GM21367 (cell line): ENCODE measurements around the gene CARS1.

Source experiments
- ATAC-seq: cut with Tn5 transposase; IDR thresholded peaks from one replicate; pipeline ENCODE4 v1.9.1; 2021; ENCODE audit not compliant: unreplicated experiment

CARS1 gene

DNA sequence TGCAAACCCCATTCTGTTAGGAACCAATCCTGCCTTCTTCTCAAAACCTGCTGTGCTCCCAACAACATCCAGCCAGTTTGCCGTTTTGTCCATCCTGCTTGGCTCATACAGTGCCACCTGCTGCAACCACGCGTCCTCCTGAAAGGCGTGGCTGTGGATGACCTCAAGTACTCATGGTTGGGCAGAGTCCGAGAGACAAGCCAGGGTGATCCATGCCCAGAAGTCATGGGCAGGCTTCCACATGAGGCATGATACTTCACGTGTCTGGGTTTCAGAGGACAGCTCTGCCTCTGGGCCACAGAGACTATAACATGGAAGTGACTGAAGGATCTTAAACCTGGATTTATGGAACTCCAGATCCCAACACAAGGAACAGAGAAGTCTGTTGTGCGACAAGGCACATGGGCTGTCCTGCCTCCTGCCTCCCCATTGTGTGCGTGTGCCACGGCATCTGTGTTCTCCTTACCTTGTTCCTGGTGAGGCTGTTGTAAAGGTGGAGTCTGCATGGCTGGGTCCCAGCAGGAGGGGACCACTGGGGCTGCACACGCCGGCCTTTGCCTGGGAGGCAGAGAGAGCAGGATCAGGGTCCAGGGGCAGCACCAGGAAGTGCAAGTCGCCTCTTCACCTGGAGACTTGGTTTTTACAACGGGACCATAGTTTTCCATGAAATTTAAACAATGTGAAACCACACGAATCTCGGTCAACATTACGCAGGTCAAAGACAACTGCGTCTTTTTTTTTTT lies 15.4 kb downstream of the CARS1 start:
- no peak for ATAC-seq

DNA sequence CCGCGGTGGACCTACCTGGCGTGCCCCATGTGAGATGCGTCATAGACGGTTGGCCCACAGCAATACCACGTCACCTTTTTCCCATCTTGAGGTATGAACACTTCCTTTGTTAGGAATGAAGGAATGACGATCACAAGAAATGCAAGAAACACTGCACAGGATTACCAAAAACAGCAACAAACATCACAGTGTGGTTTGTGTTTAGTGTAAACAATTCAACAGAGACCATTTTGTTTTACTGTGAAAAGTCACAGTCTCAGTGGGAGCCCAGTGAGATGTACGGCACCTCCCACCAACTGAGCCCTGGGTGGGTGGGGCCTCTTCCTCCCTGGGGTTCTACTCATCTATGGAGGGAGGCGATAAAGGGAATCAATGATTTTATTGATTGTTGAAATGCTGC lies 16.3 kb downstream of the CARS1 start:
- ATAC-seq = no peak

DNA sequence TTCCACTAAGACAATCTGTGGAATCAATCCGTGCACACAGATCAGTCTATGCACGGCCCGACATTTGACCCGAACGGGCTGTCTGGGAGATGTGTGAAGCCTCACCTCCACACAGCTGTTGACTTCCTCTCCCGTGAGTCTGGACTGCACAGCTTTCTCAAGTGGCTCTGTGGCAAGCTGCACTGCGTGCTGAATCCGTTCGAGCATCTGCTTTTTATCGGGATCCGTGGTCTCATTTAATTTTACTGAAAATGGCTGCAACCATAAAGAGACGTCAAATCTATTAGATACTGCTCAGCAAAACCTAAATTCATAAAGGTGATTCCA lies 19.3 kb downstream of the CARS1 start:
- ATAC-seq = no peak

DNA sequence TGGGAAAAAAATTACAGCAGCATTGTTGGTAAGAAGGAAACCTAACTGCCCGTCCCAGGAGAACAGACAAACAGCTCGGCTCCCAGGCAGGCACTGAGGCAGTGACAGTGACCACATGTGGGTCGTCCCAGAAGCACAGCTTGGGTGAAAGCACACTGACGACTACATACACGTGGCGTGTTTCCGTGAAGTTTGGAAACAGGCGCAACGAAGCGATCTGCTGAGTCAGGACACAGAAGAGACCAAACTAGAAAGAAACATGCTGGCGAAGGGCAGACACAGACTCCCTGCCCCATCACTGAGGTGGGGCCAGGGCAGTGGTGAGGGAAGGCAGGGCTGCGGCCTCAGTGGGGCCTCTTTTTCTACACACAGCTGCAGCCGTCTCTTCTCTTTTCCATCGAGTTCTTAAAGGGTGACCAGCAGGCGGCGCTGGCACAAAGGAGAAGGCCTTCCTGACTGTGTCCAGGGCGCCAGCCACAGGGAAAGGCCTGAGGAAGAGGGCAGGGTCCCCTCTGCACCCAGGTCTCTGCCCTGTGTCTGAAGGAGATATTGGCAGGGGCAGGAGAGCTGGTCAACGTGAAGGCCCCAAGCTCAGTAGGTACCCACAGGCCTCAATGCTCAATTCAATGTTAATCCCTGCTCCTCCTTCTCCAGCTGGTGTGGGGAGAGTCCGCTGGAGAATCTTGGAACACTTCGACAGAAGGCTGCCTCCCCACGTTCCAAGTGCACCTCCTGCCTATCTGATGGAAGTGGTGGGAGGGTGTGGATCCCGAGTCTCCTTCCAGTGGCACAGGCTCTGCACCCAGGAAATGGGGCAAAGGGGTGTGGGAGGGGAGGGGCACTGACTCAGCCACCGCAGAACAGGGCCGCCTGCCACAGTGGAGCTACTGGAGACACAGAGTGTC lies 19.9 kb downstream of the CARS1 start:
- no peak for ATAC-seq

DNA sequence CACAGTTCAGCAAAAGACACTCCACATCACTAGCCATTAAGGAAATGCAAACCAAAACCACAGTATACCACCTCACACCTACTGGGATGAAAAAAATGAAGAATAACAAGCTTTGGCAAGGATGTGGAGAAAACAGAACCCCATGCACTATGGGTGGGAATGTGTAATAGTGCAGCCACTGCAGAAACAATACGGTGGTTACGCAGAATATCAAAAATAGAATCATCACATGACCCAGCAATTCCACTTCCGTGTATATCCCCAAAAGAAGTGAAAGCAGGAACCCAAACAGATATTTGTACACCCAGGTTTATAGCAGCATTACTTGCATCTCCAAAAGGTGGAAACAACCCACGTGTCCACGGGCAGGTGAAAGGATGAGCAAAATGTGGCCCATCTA lies 20.8 kb downstream of the CARS1 start:
- no peak for ATAC-seq

DNA sequence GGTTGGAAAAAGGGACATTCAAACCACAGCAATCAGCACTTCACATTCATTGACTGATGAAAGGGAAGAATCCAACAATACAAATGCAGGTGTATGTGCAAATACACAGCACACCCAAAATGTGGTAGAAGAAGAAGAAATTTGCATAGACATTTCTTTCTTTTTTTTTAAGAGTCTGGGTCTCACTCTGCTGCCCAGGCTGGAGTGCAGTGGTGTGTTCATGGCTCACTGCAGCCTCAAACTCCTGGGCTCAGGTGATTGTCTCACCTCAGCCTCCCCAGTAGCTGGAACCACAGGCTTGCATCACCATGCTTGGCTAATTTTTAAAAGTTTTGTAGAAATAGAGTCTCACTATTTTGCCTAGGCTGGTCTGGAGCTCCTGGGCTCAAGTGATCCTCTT lies 21.9 kb downstream of the CARS1 start:
- ATAC-seq = no peak

DNA sequence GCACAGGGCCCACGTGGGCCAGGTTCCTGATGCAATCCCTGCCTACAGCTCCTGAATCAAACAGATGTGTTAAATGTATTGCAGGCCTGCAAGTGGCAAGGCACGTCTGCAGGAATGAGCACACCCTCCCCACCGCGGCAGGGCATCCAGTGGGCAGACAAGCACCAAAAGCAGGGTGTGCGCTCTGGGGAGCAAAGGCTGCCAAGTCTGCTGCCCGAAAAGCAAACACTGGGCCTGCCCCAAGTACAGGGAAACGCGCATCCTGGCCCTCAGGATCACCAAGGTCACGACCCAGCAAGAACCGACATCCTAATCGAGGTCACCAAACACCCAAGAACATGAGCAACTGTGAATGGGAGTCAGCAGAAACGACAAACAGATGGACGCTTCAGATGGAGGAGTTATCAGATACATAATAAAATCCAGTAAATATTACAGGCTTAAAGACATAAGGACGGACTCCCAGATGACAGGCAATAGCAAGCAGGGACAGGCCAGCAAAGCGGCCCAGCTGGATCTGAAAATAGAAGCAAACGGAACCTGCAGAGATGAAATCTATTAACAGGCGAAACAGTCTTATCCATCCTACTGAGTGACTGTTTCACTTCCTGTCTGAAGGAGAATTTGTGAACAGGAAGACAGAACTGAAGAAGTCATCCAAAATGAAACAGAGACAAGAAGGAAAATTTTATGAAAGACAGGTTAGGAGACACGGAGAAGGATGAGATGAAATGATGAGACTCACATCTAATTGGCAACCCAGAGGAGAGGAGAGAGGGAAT lies 26.7 kb downstream of the CARS1 start:
- ATAC-seq = no peak

GRCh38 chr11:3028813-3029212 lies 28.4 kb downstream of the CARS1 start:
- no peak for ATAC-seq

DNA sequence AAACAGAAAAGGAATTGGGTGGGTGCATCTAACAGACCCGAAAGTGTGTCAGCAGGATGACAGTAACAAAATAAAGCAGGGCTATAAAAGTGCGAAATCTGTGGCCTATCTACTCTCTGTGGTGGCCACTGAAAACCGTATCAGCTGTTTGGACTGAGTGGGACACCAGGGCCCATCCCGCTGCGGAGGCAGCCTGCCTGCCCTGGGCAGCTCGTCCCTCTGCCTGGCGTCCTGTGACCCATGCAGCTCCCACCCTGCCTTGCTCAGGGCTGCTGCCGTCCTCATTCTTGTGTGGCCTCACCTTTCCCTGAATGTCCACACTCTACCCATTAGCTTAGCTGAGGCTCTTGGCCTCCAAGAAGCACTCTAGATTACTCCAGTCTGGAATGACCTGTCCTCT lies 30.4 kb downstream of the CARS1 start:
- no peak for ATAC-seq

GRCh38 chr11:3022982-3023381 lies 34.2 kb downstream of the CARS1 start:
- ATAC-seq = no peak

DNA sequence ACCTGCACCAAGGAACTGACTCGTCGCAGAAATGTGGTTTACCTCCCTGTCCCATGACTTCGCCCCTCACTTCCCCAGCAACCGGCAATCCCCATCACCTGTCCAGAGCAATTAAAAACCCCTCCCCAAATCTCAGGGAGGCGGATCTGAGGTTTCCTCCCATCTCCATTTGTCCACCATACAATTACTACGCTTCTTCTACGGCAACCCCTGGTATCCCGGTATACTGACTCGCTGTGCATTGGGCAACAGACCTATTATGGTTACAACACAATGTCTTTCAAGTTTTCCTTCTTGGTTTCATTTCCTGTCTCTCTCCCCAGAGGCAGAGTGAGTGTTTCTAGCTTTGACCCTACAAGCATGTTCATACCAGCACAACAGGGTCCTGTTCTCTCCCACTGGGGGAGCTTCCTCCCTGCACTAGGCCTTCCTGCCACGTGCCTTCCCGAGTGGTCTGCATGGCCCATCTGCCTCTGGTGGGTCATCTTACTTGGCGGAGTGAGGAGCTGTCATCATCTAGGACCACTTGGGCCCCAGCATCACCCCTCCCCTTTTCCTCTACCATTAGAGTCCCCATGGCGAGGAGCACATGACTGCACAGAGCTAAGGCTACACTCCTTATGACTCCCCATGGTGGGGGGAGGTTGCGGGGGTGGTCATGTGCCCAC lies 34.8 kb downstream of the CARS1 start:
- no peak for ATAC-seq

GRCh38 chr11:3021125-3021524 lies 36.1 kb downstream of the CARS1 start:
- ATAC-seq = no peak

DNA sequence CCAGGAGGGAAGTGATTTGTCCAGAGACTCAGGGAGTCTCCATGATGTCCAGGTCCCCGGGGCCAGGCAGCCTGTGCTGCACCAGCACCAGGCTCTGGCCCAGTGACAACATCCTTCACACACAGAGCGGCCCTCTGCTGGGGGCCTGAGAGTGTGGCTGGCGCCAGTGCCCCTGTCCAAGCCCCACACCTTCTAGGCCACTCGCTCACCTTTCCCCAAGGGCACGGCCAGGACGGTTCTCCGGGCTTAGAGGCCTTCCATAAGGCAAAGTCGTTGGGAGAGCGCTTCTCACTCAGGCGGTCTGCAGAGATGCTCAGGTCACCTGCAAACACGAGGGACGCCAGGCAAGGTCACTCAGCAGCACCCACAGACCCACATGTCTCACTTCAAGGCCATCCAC lies 37.2 kb downstream of the CARS1 start:
- ATAC-seq = no peak

- no peak for ATAC-seq
Measured at GRCh38 chr11:3018596-3018995, 38.6 kb downstream of the CARS1 start.

- ATAC-seq = no peak
Measured at GRCh38 chr11:3016861-3017260, 40.4 kb downstream of the CARS1 start.

DNA sequence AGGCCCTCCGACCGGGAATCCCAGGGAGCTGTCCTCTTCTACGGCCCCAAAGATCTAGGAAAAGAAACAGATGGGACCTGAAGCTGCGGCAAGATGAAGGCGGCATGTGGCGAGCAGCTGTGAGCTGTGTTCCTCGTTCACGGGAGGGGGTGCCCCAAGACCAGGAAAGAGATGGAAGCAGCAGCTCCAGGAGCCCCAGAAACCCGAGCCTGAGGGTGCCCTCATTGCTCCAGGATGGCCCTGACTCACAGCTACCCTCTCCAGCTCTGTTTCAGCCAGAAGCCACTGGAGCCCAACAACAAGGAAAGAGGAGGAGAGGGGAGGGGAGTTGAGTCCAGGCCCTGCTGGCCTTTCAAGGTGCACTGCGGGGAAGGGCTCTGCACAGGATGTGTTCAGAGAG lies 41.4 kb downstream of the CARS1 start:
- no peak for ATAC-seq

GRCh38 chr11:3014943-3015342 lies 42.3 kb downstream of the CARS1 start:
- ATAC-seq = no peak

- ATAC-seq = no peak
Measured at GRCh38 chr11:3014057-3014938, 42.9 kb downstream of the CARS1 start.

DNA sequence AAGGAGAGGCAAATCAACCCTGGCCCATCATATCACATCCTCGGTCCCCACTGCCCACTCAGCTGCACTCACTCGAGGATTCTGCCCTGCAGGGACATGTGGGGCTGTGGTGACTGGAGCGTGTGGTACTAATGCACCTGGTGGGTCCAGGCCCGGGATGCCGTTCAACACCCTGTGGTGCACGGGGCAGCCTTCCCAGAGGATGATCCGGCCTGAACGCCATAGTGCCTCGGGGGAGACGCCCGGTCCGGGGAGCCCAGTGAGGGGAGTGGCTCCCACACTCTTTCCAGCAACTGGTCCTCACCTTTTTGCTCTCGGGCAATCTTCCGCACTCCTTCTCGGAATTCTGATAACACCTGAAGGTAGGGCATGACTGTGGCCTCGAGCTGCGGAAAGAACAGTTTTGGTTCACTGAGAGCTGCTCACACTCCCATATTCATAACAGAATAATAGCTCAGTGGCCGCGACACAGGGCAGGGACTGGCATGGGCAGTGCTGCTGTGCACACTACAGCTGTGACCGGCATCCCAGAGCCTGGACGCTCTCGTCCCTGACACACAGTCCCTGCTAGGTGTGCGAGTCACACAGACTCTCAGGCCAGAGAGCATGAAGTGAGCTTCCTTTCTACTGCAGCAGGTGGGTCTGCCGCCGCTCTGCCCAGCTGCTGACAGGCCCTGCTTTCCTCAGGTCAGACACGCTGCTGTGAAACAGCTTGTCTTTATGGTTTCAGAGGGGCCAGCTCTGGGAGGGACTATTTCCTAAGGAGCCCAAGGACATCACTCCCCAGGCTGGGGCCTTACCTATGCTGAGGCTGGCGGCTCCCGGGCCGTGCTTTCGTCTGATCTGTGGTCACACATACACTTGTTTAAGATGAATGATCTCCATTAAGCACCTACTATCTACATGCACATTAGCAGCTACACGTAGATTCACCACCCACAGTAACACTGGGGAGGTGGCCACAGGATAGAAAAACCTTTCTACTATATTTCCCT lies 45.0 kb downstream of the CARS1 start:
- no peak for ATAC-seq
